ENCODE results near the gene SCN4A.
"Not testable (repeated sequence)": the region's sequence is repeated elsewhere in the genome, so short reads cannot be mapped to it uniquely, and the experiment has no call there.

SCN4A gene

GRCh38 chr17:63889026-63889848 lies 83.5 kb downstream of the SCN4A start:
- not testable (repeated sequence) for DNase-seq (ENCODE audit: extremely low read depth in 1 of 2, low read depth in 1 of 2)
